ENCODE results near the gene RAC2. TPM values are rescaled to one million over a fixed set of nuclear protein-coding genes. Genes with fewer than 3 reads are reported as not detected.
A peak's percentile ranks its signal among the peaks of the same experiment; 100 is the strongest.

RAC2 gene
- total RNA-seq, 4 donors from 2014 or later: 1.9 to 3.7 (median 3.5) TPM; not detected in 1

DNA sequence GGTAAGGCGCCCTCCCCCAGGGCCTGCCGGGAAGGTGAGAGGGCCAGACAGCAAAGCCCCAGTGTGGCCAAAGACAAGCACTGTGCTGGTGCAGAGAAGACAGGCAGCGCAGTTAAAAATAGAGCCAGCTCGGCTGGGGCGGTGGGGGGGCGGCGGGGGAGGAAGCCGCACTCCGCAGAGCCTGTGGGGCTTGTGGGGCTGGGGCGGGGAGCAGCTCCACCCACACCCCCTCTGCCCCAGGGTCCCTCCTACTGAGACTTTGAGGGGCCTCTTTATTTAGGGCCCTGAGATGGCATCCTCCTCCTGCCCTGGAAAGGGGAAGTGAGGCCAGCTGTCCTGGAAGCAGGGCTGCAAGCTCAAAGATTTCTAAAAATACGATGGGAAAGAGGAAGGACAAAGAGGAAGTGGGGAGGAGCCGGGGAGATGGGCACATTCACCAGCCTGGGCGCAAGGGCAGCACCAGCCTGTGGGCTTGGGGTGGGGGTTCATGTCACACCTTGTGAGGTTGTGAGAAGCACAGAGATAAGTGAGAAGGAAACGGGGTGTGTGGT lies 40.8 kb upstream of the RAC2 start:
- H3K4me3 ChIP-seq: no peak overlapping the region
- H3K27ac ChIP-seq: no peak overlapping the region
- peaks cover 0 to 4% of the 10 kb centered on the region in 2 donors for H3K4me1 ChIP-seq
- H3K36me3 ChIP-seq: no peaks in the 10 kb centered on the region
- intact Hi-C loops (cut with DNase I; ENCODE audit: low total_unique reads): no loop called here
- peak; percentile 26 to 48 for DNase-seq
- no peaks in the 10 kb centered on the region for H3K9me3 ChIP-seq
- in situ Hi-C loops (cut with MboI; ENCODE audit: low sequenced_read_pairs in 4 of 4): no loop called here
- H3K27me3 ChIP-seq: peaks cover 24 to 44% (median 41%) of the 10 kb centered on the region in 3 donors
- no peak for ATAC-seq
- TF ChIP-seq, protein P1, sequence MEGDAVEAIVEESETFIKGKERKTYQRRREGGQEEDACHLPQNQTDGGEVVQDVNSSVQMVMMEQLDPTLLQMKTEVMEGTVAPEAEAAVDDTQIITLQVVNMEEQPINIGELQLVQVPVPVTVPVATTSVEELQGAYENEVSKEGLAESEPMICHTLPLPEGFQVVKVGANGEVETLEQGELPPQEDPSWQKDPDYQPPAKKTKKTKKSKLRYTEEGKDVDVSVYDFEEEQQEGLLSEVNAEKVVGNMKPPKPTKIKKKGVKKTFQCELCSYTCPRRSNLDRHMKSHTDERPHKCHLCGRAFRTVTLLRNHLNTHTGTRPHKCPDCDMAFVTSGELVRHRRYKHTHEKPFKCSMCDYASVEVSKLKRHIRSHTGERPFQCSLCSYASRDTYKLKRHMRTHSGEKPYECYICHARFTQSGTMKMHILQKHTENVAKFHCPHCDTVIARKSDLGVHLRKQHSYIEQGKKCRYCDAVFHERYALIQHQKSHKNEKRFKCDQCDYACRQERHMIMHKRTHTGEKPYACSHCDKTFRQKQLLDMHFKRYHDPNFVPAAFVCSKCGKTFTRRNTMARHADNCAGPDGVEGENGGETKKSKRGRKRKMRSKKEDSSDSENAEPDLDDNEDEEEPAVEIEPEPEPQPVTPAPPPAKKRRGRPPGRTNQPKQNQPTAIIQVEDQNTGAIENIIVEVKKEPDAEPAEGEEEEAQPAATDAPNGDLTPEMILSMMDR (IDR thresholded peaks at IDR 0.05 in 4 of 5, conservative IDR thresholded peaks at IDR 0.05 in 1 of 5): no peak

GRCh38 chr22:37284126-37284804 lies 40.2 kb upstream of the RAC2 start:
- ATAC-seq (no peak), DNase-seq (no peak)
- H3K4me1 ChIP-seq: peaks cover 0 to 4% of the 10 kb centered on the region in 2 donors
- peak overlapping the region in 1 of 4 donors; percentile 42 for H3K4me3 ChIP-seq
- peaks cover 24 to 47% (median 44%) of the 10 kb centered on the region in 3 donors for H3K27me3 ChIP-seq
- H3K27ac ChIP-seq: no peak overlapping the region
- H3K36me3 ChIP-seq: no peaks in the 10 kb centered on the region
- H3K9me3 ChIP-seq: no peaks in the 10 kb centered on the region
- TF ChIP-seq POLR2A (IDR thresholded peaks at IDR 0.05): no peak
- TF ChIP-seq, protein P1 (IDR thresholded peaks at IDR 0.05 in 4 of 5, conservative IDR thresholded peaks at IDR 0.05 in 1 of 5): no peak
- intact Hi-C loops (cut with DNase I; ENCODE audit: low total_unique reads): no loop called here
- in situ Hi-C loops (cut with MboI; ENCODE audit: low sequenced_read_pairs in 4 of 4): no loop called here

DNA sequence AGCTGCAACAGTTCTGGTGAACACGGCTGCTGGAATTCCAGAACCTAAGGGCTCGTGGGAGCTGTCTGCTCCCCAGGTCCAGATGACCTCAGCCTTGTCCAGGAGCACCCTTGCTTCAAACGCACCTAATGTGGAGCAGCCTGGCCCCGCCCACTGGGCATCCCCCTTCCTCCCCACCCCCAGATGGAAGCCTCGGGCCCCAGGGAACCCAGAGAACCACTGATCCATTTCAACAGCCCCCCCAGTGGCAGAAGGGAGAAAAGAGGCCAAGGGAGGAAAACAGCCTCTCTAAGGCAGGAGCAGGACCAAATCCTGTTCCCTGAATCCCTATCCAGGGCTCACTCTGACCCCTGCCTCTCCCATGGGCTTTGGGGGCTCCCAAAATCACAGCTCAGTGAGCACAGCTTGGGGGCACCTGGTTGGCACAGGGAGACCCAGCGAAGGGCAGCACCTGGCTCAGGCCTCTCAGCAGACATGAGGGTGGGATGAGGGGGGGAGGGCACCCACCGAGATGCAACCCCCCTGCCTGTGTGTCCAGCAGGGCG lies 39.4 kb upstream of the RAC2 start:
- in situ Hi-C loops (cut with MboI; ENCODE audit: low sequenced_read_pairs in 4 of 4) (no loop called here), intact Hi-C loops (cut with DNase I; ENCODE audit: low total_unique reads) (no loop called here)
- ATAC-seq (no peak), DNase-seq (no peak)
- Histone ChIP-seq H3K4me1 (peaks cover 0 to 4% of the 10 kb centered on the region in 2 donors), H3K27me3 (peaks cover 27 to 50% (median 49%) of the 10 kb centered on the region in 3 donors), H3K27ac (no peak overlapping the region), H3K36me3 (no peaks in the 10 kb centered on the region), H3K4me3 (peak overlapping the region in 1 of 4 donors; percentile 42), H3K9me3 (no peaks in the 10 kb centered on the region)
- TF ChIP-seq, protein P1 (IDR thresholded peaks at IDR 0.05 in 4 of 5, conservative IDR thresholded peaks at IDR 0.05 in 1 of 5): no peak
- TF ChIP-seq POLR2A (IDR thresholded peaks at IDR 0.05): no peak

GRCh38 chr22:37282385-37282677 lies 38.3 kb upstream of the RAC2 start, which contains the start of gene CYTH4:
CYTH4 (plus strand) TSS chr22:37282508; CDS start chr22:37282570, 62 bp downstream.
- intact Hi-C loops (cut with DNase I; ENCODE audit: low total_unique reads) (no loop called here), in situ Hi-C loops (cut with MboI; ENCODE audit: low sequenced_read_pairs in 4 of 4) (no loop called here)
- Histone ChIP-seq H3K4me1 (peaks cover 0 to 4% of the 10 kb centered on the region in 2 donors), H3K4me3 (peak within 1 kb of the TSS in 3 of 4 donors; percentile 3 to 42 (median 4)), H3K27ac (no peak within 1 kb of the TSS), H3K36me3 (no peaks in the 10 kb centered on the region), H3K27me3 (peaks cover 30 to 56% (median 50%) of the 10 kb centered on the region in 3 donors), H3K9me3 (no peaks in the 10 kb centered on the region)
- TF ChIP-seq, protein P1 (IDR thresholded peaks at IDR 0.05 in 4 of 5, conservative IDR thresholded peaks at IDR 0.05 in 1 of 5): no peak
- TF ChIP-seq POLR2A (IDR thresholded peaks at IDR 0.05): no peak
- peak in 1 of 2 donors; percentile 26 for DNase-seq
- ATAC-seq: no peak

All from gastrocnemius medialis (tissue), 4 donors.